ENCODE data around the gene SPRED3. TPM values are rescaled to one million over a fixed set of nuclear protein-coding genes. Genes with fewer than 3 reads are reported as not detected.

SPRED3 gene
- total and polyA plus RNA-seq, 9 of the 15 experiments (the other 6 are each of a cell fraction or from before 2014, with no cell fraction given) = 0.05 to 1.3 (median 0.36) TPM

DNA sequence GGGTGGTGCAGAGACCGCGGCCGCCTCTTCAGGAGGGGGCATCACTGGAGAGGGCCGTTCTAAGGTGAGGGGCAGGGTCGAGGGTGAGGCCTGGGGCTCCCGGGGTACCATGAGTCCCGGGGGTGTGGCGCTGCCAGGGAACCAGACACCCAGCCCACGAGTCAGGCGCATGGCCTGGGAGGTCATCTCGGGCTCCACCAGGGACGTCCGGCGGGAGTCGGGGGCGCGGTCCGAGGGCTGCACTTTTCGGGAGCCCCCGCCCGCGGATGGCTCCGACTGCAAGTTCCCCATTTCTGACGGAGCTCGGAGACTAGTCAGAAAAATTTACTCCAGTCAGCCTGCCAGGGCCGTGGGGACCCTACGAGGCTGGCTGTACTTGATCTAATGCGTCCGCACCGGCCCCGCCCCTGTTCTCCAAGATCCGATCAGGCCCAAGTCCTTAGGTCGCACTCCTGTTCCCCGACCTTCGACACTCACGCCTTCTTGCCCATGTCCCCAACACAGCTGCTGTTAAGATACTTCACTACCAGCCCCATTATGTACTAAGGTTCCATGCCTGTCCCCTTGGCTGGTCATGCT lies 1.4 kb upstream of the SPRED3 start (continued):
- TF ChIP-seq, protein P1, sequence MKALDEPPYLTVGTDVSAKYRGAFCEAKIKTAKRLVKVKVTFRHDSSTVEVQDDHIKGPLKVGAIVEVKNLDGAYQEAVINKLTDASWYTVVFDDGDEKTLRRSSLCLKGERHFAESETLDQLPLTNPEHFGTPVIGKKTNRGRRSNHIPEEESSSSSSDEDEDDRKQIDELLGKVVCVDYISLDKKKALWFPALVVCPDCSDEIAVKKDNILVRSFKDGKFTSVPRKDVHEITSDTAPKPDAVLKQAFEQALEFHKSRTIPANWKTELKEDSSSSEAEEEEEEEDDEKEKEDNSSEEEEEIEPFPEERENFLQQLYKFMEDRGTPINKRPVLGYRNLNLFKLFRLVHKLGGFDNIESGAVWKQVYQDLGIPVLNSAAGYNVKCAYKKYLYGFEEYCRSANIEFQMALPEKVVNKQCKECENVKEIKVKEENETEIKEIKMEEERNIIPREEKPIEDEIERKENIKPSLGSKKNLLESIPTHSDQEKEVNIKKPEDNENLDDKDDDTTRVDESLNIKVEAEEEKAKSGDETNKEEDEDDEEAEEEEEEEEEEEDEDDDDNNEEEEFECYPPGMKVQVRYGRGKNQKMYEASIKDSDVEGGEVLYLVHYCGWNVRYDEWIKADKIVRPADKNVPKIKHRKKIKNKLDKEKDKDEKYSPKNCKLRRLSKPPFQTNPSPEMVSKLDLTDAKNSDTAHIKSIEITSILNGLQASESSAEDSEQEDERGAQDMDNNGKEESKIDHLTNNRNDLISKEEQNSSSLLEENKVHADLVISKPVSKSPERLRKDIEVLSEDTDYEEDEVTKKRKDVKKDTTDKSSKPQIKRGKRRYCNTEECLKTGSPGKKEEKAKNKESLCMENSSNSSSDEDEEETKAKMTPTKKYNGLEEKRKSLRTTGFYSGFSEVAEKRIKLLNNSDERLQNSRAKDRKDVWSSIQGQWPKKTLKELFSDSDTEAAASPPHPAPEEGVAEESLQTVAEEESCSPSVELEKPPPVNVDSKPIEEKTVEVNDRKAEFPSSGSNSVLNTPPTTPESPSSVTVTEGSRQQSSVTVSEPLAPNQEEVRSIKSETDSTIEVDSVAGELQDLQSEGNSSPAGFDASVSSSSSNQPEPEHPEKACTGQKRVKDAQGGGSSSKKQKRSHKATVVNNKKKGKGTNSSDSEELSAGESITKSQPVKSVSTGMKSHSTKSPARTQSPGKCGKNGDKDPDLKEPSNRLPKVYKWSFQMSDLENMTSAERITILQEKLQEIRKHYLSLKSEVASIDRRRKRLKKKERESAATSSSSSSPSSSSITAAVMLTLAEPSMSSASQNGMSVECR (CRISPR knock-in tag; IDR thresholded peaks at IDR 0.05) = 0 out of 2 replicates have a peak, but pooled peaks have one; percentile 17
- 0 out of 4 replicates have a peak, but pooled peaks of 1 of the 2 experiments have one; percentile 60 for TF ChIP-seq TEAD1 (CRISPR knock-in tag; IDR thresholded peaks at IDR 0.05)
- peak; percentile 16; the same call in 1 of the 2 replicates for TF ChIP-seq TEAD4 (IDR thresholded peaks at IDR 0.05; ENCODE audit: low read length)
- TF ChIP-seq TEAD4 (CRISPR knock-in tag; IDR thresholded peaks at IDR 0.05; ENCODE audit: borderline replicate concordance) = no peak
- 0 out of 2 replicates have a peak, but pooled peaks have one; percentile 55 for TF ChIP-seq FOXP1 (CRISPR knock-in tag; IDR thresholded peaks at IDR 0.05)
- peak; percentile 63 for TF ChIP-seq L3MBTL2 (IDR thresholded peaks at IDR 0.05)
- TF ChIP-seq TCF7 (IDR thresholded peaks at IDR 0.05; ENCODE audit: borderline replicate concordance) = no peak
- TF ChIP-seq MCM2 (IDR thresholded peaks at IDR 0.05; ENCODE audit: low read depth) = no peak
- TF ChIP-seq ZFX (CRISPR knock-in tag; IDR thresholded peaks at IDR 0.05) = peak; percentile 36; the same call in 1 of the 2 replicates
- 0 out of 2 replicates have a peak, but pooled peaks have one; percentile 51 for TF ChIP-seq NKRF (IDR thresholded peaks at IDR 0.05; ENCODE audit: borderline replicate concordance)
- peak; percentile 61 for TF ChIP-seq CBFA2T3 (IDR thresholded peaks at IDR 0.05)
- no peak for TF ChIP-seq ELF4 (CRISPR knock-in tag; IDR thresholded peaks at IDR 0.05)
- no peak for TF ChIP-seq PTTG1 (tag; IDR thresholded peaks at IDR 0.05; ENCODE audit: low read depth)
- TF ChIP-seq CHD1 (IDR thresholded peaks at IDR 0.05; ENCODE audit: low read length) = no peak
- TF ChIP-seq MAFG (tag; conservative IDR thresholded peaks at IDR 0.05) = no peak
- no peak for TF ChIP-seq JUNB (CRISPR knock-in tag; conservative IDR thresholded peaks at IDR 0.05)
- TF ChIP-seq HDAC1 (IDR thresholded peaks at IDR 0.05) = peak in 1 of 2 experiments; percentile 44; a peak in 2 of 4 replicates
- TF ChIP-seq TCF3 (CRISPR knock-in tag; IDR thresholded peaks at IDR 0.05) = 0 out of 2 replicates have a peak, but pooled peaks have one; percentile 20
- TF ChIP-seq, protein P2, sequence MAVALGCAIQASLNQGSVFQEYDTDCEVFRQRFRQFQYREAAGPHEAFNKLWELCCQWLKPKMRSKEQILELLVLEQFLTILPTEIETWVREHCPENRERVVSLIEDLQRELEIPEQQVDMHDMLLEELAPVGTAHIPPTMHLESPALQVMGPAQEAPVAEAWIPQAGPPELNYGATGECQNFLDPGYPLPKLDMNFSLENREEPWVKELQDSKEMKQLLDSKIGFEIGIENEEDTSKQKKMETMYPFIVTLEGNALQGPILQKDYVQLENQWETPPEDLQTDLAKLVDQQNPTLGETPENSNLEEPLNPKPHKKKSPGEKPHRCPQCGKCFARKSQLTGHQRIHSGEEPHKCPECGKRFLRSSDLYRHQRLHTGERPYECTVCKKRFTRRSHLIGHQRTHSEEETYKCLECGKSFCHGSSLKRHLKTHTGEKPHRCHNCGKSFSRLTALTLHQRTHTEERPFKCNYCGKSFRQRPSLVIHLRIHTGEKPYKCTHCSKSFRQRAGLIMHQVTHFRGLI (CRISPR knock-in tag; IDR thresholded peaks at IDR 0.05) = no peak
- no peak for TF ChIP-seq U2AF2 (optimal IDR thresholded peaks at IDR 0.05; ENCODE audit: low read depth, low read length)
- TF ChIP-seq ARID1B (IDR thresholded peaks at IDR 0.05) = 0 out of 2 replicates have a peak, but pooled peaks have one; percentile 39
- no peak for TF ChIP-seq CHD2 (IDR thresholded peaks at IDR 0.05; ENCODE audit: low read depth, low read length)
